NCI-H2029 treated with DMSO at 0.1 percent for 48 hours (cell line): Measurements from ENCODE around the gene EHMT2.
"Not testable (repeated sequence)": the region's sequence is repeated elsewhere in the genome, so short reads cannot be mapped to it uniquely, and the experiment has no call there.

ENCODE experiments used
- DNase-seq: peaks from one replicate; lab custom pipeline; 2025; lab: John Stamatoyannopoulos, UW

EHMT2 gene

DNA sequence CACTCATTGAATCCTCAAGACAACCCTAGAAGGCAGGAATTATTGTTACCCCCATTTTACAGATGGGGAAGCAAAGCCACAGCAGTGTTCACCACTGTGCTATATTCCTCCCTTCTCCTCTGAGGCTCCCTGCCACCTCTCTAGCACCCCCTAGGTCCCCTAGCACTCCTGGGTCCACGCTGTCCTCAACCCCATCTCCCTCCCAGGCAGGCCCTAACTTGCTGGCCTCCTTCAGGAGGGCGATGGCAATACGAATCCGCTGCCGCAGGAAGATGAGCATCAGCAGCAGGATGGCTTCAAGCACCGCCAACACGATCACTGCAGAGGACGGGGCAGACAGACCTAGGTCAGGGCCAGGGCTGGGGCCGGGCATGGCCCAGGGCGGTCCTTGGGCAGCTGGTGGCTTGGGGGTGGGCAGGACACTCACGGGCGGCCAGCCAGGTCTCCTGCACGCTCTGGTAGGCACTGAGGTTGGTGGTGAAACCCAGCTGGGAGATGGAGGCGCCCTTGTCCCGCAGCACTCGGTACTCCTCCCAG is 27.0 kb downstream of the EHMT2 start:
- DNase-seq = no peak

DNA sequence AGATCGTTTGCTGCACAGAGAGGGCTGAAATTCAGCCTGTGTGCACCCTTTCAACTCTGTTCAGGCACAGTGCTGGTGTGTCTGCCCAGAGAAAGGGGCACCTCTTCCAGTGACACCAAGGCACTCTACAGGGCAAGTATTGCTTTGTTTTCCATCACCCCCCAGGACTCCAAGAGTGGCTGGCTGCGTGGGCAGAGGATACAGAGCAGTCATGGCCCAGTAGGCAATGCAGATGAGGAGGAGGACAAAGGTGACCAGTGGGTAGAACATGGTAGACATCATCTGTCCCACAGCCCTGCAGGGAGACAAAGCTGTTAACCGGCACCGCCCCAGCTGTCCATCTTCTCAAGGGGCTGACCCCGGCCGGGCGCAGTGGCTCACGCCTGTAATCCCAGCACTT is 28.2 kb downstream of the EHMT2 start:
- DNase-seq = no peak

DNA sequence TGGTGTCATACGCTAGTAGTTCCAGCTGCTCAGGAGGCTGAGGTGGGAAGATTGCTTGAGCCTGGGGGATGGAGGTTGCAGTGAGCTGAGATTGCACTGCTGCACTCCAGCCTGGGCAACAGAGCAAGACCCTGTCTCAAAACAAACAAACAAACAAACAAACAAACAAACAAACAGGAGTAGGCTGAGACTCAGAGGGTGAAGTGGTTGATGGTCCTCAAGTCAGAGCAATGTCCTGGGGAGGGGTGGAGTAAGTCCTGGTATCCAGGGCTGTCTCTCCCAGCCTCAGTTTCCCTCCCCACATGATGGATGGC is 28.9 kb downstream of the EHMT2 start:
- not testable (repeated sequence) for DNase-seq

DNA sequence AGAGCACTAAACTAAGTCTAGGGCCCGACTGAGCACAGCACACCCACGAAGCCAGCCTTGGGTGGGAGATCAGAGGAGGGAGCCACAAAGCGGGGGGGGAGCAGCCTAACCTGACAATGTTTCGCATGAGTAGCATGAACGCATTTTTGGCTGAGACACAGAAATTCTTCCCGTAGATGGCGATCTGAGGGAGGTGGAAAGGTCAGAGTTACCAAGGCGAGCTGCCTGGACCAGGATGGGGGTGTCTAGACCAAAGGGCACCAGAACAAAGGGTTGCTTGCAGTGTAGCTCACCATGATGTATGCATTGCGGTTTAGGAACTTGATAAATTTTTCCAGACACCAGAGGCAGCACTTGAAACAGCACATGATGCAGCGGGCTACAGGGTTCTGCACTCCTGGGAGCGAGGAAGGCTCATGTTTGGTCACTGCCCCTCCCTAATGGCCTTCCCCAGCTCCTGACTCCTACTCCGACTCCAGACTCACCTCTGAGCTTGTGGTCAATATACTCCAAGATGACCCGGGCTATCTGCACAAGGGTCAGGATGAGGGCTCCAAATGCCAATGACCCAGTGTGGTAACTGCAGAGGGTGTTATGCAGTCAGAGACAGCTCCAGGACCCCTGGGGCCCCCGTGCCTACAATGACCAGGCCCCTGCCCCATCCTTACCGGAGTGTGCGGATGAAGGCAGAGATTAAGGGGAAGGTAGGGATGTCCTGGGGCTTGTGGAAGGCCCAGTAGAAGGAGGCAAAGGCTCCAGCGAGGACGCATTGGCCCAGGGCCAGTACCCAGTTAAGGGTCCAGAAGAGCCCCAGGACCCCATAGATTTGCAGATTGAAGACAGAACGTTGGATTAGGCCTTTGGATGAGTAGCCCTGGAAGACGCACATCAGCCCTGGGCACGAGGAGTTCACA is 32.0 kb downstream of the EHMT2 start:
- no peak for DNase-seq

DNA sequence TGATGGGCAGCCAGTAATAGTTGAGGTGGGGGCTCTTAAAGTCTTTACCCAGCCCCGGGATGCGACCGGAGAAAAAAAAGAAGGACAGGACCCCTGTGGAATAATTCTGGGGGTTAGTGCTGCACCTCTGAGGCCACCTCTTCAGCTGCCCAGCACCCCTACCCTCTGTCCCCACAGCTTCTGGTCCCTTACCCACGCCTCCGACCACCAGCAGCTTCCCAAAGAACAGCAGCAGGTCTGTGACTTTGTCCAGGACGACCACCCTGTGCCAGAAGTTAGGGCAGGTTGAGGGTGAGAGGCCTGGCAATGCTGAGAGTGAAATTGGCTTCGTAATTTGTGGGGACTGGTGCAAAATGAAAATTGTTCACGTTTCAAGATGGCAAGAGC is 32.7 kb downstream of the EHMT2 start:
- no peak for DNase-seq

DNA sequence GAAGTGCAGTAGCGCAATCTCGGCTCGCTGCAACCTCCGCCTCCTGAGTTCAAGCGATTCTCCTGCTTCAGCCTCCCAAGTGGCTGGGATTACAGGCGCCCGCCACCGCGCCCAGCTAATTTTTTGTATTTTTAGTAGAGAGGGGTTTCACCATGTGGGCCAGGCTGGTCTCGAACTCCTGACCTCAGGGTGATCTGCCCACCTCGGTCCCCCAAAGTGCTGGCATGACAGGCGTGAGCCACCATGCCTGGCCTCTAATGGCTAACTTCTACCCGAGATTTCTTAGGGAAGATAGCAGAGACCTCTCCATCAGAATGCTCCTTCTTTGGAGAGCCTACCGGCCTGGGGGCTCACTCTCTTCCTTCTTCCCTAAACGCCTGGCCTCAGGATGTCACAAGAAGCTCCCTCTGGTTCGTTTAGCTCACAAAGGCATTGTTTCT is 33.4 kb downstream of the EHMT2 start:
- not testable (repeated sequence) for DNase-seq

DNA sequence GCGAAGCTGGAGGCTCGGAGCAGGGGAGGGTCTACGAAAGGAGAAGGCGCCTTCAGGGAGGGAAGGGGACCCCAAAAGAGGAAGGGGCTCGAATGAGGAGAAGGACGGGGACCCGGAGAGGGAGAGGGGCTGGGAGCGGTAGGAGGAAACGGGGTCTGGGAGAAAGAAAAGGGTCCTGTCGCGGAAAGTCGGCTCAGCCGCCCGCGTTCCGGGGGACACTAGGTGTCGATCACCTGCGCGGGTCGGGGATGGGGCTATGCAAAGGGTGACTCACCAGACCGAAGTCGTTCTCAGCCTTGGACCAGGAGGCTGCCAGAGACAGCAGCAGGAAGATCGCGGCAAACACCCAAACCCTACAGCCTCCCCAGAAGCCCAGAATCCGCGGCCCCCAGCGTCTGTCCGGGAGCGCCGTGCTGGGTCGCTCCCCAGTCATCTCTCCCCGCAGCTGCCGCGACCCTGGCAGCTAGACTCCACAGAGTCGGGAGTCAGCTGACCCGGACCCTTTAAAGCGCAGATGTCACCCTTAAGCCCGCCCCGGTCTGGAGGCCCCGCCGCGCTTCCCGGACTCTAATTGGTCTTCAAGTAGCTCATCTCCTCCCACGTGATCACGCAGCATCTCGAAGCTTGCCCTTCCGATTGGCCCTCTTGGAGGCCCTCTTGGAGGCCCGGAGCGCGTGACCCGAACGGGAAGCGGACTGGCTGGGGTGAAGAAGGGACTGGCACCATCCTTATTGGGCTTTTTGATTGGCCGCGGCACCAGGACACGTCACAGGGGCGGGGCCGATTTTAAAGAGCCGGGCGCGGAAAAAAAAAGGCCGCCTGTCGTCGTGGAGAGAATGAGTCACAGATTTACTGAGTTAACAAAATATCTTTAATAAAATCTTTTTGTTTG is 34.9 kb downstream of the EHMT2 start, which contains the start of gene NEU1:
TSS of gene NEU1 (minus strand) at position 478 of the 892 bp plus-strand sequence. CDS start at position 433, 45 bp downstream.
- peak; percentile 97 for DNase-seq

DNA sequence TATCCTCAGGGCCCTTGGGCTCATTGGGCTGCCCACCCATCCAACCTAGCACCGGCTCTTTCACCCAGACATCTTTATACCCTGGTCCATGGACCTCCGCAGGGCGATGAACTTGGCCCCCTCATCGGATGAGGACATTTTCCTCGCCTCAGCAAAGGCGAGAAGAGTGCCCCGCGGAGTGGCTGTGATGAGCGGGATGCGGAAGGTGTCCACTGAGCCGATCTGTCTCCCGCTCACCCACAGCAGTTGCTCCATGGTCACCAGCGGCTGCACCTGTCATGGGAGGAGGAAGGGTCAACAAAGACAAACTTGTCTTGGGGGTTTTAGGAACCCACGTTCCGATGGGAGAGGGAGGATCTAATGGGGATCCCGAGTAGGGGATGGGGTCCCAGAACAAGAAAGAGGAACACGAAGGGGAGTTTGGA is 35.6 kb downstream of the EHMT2 start:
- DNase-seq = no peak

DNA sequence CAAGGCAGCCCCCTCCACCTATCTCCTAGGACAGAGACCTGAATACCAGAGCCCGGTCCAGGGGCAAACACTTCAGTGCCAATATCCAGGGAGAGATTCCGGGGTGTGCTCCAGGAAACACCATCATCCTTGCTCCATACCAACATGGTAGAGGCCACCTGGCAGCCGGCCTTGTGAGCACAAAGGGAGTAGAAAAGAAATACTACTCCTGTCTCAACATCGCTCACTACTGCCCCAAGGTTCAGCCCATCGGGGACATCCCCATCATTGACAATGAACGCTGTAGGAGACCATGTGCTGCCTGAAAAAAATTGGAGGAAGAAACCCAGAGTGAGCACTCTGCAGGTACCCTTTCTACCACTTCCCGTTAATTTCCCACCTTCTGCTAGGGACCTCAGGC is 36.3 kb downstream of the EHMT2 start:
- no peak for DNase-seq

DNA sequence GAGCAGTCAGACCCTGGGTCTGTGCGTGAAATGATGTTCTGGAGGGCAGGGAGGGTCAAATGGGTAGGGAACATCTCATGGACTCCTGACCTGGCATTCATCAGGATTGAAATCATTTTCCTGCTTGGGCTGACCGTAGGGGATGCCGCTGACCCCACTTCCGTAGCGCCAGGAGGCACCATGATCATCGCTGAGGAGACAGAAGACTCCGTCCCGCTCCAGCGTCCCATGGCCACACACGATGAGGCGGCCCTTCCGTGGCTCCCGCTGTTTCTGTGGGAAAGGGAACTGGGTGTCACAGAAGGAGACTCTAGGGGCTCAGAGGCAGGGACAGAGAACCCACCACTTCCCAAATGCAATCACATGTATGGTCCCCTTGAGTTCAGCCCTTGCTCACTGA is 37.1 kb downstream of the EHMT2 start:
- no peak for DNase-seq

DNA sequence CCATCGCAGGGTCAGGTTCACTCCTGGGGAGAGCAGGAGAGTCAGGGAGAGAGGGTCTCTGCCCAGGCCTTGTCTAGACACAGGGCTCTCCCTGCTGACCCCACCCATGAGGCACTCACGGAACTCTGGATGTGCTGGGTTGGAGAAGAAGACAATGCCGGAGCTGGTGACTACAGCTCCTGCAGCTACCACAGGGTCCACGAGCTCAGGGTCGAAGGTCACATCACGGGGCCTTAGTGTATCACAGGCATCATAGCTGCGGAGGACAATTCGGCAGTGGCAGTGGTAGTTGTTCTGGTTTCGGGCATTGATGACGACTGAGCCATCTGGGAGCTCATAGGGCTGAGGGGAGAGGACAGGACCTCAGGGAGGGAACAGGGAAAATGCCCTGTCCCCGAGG is 37.6 kb downstream of the EHMT2 start:
- no peak for DNase-seq

DNA sequence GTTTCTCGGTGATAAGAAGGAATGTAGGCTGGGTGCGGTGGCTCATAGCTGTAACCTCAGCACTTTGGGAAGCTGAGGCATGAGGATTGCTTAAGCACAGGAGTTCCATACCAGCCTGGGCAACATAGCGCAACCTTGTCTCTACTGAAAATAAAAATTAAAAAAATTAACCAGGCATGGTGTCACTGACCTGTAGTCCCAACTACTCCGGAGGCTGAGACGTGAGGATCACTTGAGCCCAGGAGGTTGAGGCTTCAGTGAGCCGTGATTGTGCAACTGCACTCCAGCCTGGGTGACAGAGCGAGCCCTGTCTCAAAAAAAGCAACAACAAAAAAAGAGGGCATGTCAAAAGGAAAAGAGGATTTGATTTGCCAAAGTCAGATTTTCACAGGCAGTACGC is 38.8 kb downstream of the EHMT2 start:
- DNase-seq = no peak

DNA sequence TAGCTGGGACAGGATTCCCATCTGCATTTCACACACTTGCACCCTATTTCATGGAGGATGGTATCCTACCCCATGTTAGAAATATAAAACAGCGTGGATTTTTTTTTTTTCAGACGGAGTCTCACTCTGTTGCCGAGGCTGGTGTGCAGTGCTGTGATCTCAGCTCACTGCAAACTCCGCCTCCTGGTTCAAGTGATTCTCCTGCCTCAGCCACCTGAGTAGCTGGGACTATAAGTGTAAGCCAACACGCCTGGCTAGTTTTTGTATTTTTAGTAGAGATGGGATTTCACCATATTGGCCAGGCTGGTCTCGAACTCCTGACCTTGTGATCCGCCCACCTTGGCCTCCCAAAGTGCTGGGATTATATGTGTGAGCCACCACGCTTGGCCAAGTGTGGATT is 39.7 kb downstream of the EHMT2 start:
- not testable (repeated sequence) for DNase-seq

DNA sequence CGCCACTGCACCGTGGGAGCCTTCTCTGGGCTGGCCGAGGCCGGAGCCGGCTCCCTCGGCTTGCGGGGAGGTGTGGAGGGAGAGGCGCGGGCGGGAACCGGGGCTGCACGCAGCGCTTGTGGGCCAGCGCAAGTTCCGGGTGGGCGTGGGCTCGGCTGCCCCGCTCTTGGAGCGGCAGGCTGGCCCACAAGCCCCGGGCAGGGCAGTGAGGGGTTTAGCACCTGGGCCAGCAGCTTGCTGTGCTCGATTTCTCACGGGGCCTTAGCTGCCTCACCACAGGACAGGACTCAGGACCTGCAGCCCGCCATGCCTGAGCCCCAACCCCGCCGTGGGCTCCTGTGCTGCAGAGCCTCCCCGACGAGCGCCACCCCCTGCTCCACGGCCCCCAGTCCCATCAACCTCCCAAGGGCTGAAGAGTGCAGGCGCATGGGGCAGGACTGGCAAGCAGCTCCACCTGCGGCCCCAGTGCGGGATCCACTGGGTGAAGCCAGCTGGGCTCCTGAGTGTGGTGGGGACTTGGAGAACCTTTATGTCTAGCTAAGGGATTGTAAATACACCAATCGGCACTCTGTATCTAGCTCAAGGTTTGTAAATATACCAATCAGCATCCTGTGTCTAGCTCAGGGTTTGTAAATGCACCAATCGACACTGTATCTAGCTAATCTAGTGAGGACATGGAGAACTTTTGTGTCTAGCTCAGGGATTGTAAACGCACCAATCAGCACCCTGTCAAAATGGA is 45.3 kb downstream of the EHMT2 start:
- not testable (repeated sequence) for DNase-seq

DNA sequence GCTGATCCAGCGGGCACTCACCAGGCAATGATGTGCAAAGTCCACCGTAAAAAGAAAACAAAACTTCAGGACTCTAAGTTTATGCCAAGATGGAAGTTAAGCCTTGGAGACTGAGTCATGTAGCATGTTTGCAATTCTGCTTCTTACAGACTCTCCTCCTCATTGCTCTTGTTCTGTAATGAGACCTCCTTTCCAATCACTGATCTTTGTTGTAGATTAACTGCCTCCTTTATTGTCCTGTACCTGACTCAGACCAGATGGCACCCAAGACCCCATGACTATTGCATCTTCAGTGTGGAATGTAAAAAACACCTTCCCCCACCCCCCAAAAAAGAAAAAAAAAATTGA is 46.0 kb downstream of the EHMT2 start:
- no peak for DNase-seq

DNA sequence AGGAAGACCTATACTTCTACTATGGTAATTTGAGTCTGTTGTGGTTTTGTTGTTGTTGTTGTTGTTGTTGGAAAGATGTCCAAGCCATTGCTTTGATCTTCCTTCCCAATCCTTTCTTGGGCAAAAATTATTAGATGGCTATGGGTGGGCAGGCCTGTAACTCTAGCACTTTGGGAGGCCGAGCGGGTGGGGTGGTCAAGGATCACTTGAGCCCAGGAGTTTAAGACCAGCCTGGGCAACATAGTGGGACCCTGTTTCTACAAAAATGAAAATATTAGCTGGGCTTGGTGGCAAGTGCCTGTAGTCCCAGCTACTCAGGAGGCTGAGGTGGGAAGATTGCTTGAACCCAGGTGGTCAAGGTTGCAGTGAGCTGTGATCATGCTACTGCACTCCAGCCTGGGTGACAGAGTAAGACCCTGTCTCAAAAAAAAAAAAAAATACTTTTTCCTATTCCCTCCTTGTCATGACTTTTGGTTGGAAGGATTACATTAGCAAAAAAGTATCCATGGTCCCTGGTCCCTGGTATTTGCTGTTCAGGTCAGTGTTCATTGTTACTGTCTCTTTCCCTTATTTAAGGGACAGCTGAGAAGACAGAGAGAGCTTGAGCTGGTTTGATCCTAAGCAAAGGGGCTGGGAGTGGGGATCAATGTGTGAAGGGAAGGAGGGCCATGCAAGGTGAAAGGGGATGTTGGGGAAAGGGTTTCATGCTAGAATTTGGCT is 46.6 kb downstream of the EHMT2 start:
- DNase-seq = no peak

DNA sequence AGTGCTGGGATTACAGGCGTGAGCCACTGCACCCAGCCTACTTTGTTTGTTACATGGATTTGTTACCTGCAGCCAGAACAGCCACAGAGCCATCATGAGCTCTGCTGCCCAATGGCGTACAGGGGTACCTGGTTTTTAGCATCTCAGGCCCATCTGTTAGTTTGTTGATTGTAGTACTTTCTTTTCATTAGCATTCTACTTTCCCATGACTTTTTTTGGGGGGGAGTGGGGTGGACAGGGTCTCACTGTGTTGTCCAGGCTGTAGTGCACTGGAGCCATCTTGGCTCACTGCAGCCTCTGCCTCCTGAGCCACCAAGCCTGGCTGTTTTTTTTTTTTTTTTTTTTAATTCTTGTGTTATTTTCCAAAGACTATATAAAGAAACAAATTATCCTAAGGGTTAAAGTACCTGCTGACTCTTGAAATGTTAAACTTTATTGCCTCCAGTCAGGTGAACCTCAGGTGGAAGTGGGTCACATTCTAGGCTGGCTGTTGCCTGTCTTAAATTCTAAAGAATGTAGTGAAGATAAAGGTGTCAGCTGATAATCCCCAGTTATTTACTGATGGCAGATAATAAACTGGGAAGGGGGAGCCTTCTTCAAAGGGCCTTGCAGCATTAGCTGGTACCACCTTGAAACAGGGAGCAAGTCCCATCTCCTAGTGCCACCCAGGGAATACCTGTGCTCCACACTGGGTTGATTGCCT is 50.1 kb downstream of the EHMT2 start:
- DNase-seq = no peak

DNA sequence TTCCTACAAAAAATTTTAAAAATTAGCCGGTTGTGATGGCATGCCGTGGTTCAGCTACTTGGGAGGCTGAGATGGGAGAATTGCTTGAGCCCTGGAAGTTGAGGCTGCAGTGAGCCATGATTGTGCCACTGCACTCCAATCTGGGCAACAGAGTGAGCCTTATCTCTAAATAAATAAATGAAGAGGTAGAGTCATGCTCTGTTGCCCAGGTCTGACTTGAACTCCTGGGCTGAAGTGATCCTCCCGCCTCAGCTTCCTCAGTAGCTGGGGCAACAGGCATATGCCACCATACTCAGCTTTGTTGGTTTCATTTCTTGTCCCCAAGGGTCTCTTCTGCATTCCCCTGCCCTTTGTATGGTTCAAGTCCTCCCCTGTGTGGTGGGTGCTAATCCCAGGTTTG is 53.0 kb downstream of the EHMT2 start:
- DNase-seq = no peak

DNA sequence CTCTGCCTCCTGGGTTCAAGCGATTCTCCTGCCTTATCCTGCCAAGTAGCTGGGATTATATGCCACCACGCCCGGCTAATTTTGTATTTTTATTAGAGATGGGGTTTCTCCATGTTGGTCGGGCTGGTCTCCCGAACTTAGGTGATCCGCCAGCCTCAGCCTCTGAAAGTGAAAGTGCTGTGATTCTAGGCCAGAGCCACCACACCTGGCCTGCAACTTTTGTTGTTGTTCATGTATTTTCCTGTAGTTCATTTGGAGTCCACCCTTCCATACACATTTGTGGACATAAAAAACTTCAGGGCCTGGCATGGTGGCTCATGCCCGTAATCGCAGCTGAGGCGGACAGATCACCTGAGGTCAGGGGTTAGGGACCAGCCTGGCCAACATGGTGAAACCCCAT is 55.4 kb downstream of the EHMT2 start:
- no peak for DNase-seq

DNA sequence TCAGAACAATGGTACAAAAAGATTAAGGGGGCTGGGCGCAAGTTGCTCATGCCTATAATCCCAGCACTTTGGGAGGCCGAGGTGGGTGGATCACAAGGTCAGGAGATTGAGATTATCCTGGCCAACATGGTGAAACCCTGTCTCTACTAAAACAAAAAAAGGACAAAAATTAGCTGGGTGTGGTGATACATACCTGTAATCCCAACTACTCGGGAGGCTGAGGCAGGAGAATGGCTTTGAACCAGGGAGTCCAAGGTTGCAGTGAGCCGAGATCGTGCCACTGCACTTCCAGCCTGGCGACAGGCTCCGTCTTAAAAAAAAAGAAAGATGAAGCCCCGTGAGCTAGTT is 57.7 kb downstream of the EHMT2 start:
- DNase-seq = not testable (repeated sequence)

DNA sequence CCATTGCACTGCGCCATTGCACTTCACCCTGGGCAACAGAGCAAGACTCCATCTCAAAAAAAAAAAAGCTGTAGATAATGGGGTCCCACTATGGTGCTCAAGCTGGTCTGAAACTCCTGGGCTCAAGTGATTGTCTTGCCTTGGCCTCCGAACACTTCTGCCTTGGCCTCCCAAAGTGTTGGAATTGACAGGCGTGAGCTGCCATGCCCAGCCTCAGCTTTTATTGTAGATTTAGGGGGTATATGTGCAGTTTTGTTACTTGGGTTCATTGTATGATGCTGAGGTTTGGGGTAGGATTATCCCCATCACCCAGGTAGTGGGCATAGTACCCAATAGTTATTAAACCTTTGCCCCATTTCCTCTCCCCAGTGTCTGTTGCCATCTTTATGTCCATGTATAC is 58.5 kb downstream of the EHMT2 start:
- DNase-seq = no peak
